ENCODE results near the gene MPP3. TPM values are rescaled to one million over a fixed set of nuclear protein-coding genes. Genes with fewer than 3 reads are reported as not detected.

The MPP3 gene
- total RNA-seq, 3 donors from 2014 or later (not counting 1 experiment from before 2014, with no cell fraction given), result not detected

DNA sequence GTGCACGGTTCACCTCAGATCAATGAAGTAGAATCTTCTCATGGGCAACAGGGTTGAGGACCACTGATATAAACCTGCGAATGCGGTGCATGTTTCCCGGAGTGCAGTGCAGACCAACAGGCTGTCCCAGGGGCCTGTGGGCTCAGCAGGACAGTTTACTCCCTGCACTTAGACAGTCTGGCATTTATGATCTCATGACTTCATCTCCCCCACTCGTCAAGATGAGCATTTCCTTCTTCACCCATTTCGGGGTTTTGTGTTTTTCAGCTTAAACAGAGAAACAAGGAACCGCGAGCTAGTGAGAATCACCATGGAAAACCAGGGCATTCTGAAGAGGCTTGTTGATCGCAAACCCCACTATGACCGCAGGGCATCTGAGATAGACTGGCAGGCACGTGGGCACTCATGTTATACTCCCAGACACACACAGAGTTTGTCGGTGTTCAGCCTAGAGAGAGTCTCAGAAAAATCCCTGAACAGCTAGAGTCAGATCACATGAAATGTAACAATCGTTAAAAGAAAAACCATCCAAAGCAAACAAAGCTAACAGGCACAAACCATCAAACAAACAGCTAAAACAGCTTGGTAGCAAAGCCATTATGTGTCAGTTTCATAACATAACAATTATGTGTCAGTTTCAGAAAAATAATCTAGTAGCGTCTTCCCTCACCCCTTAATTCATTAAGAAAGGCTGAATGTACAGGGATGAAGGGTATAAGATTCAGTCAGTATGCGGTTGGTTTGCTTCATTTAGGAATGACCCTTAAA lies 49.8 kb downstream of the MPP3 start:
- ATAC-seq (no peak), DNase-seq (no peak)
- peaks cover 0 to 10% of the 10 kb centered on the region in 2 donors for H3K4me1 Mint-ChIP-seq
- Histone ChIP-seq H3K27ac (ENCODE audit: low read length) (no peak overlapping the region), H3K4me1 (ENCODE audit: control insufficient read depth, insufficient read depth, low read length) (peaks cover 9% of the 10 kb centered on the region), H3K4me3 (ENCODE audit: low read length) (no peak overlapping the region), H3K36me3 (ENCODE audit: control insufficient read depth, insufficient read depth, low read length) (no peaks in the 10 kb centered on the region), H3K9me3 (ENCODE audit: control insufficient read depth, insufficient read depth, low read length) (no peaks in the 10 kb centered on the region), H3K27me3 (ENCODE audit: control insufficient read depth, insufficient read depth, low read length) (peaks cover 7% of the 10 kb centered on the region)
- TF ChIP-seq CTCF (IDR thresholded peaks at IDR 0.05), result no peak
- no peak overlapping the region for H3K27ac Mint-ChIP-seq
- no peaks in the 10 kb centered on the region for H3K9me3 Mint-ChIP-seq
- intact Hi-C loops (cut with micrococcal nuclease), result no loop called here
- H3K4me3 Mint-ChIP-seq, result no peak overlapping the region
- 79% methylated on average over 13 of the region's 15 CpGs for WGBS (ENCODE audit: insufficient coverage)
- H3K27me3 Mint-ChIP-seq (ENCODE audit: low read depth in 2 of 2), result peaks cover 42 to 46% of the 10 kb centered on the region in 2 donors
- H3K36me3 Mint-ChIP-seq, result no peaks in the 10 kb centered on the region

GRCh38 chr17:43780135-43780534 lies 52.8 kb downstream of the MPP3 start, which contains the start of gene CFAP97D1:
TSS of gene CFAP97D1 (plus strand) at chr17:43780435. CDS start at chr17:43780463, 28 bp downstream.
- intact Hi-C loops (cut with micrococcal nuclease), result no loop called here
- peaks cover 39 to 46% of the 10 kb centered on the region in 2 donors for H3K27me3 Mint-ChIP-seq (ENCODE audit: low read depth in 2 of 2)
- H3K27ac Mint-ChIP-seq, result peak within 1 kb of the TSS in 1 of 2 donors; percentile 82
- no peak for DNase-seq
- no peaks in the 10 kb centered on the region for H3K9me3 Mint-ChIP-seq
- peak within 1 kb of the TSS; percentile 72 for H3K4me3 Mint-ChIP-seq
- no peaks in the 10 kb centered on the region for H3K36me3 ChIP-seq (ENCODE audit: control insufficient read depth, insufficient read depth, low read length)
- peaks cover 7% of the 10 kb centered on the region for H3K27me3 ChIP-seq (ENCODE audit: control insufficient read depth, insufficient read depth, low read length)
- H3K4me1 ChIP-seq (ENCODE audit: control insufficient read depth, insufficient read depth, low read length), result peaks cover 12% of the 10 kb centered on the region
- peak within 1 kb of the TSS; percentile 72 for H3K4me3 ChIP-seq (ENCODE audit: low read length)
- H3K27ac ChIP-seq (ENCODE audit: low read length), result no peak within 1 kb of the TSS
- peaks cover 0 to 12% of the 10 kb centered on the region in 2 donors for H3K4me1 Mint-ChIP-seq
- ATAC-seq, result no peak
- no peaks in the 10 kb centered on the region for H3K36me3 Mint-ChIP-seq
- WGBS (ENCODE audit: insufficient coverage), result 29% methylated on average over 6 of the region's 7 CpGs
- TF ChIP-seq CTCF (IDR thresholded peaks at IDR 0.05), result no peak
- H3K9me3 ChIP-seq (ENCODE audit: control insufficient read depth, insufficient read depth, low read length), result no peaks in the 10 kb centered on the region

DNA sequence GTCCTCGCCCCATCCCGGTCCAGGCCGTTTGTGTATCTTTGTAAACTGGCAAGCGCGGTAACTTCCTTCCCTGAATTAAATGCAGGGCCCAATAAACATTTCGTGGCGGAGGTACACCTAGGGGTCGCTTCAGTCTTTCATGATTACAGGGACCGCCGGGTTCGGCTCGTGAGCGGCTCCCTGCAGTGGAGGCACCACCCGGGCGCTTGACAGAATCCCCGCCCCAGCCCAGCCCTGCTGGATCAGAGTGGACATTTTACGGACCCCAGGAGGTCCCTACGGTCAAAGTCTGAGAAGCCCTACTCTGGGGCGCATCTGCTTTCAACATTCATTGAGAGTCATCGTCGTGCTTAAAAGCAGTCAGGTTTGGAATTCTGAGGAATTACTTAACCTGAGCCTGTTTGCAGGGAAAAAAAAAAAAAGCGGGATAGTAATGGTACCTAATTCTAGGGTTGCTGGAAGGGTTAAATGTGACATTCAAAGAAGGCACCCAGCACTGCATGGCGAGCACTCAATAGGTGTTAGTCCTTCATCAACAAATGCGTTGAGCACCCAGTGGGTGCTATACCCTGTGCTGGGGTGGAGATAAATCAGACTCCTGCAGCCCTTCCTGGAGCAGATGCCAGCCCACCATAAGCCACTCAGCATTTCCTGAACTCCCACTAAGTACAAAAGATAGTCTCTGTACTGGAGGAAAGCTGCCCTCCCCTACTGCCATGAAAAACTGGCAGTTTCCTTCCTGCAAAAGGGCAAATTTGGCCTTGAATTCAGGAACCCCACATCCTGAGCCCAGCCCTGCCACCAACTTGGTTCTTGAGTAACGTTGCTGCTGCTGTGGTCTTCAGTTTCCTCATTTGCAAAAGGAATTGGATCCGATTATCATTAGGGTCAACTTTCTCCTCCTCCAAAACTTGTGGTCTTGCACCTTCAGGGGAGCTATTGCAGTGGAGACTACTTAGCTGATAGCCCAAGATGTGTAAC lies 53.5 kb downstream of the MPP3 start:
- H3K4me1 ChIP-seq (ENCODE audit: control insufficient read depth, insufficient read depth, low read length), result peaks cover 15% of the 10 kb centered on the region
- no peaks in the 10 kb centered on the region for H3K9me3 Mint-ChIP-seq
- WGBS (ENCODE audit: insufficient coverage), result 3% methylated on average over 26 of the region's 26 CpGs
- H3K36me3 ChIP-seq (ENCODE audit: control insufficient read depth, insufficient read depth, low read length), result no peaks in the 10 kb centered on the region
- no peak for TF ChIP-seq CTCF (IDR thresholded peaks at IDR 0.05)
- peak overlapping the region; percentile 72 for H3K4me3 ChIP-seq (ENCODE audit: low read length)
- ATAC-seq, result peak in 1 of 3 donors; percentile 24
- H3K36me3 Mint-ChIP-seq, result no peaks in the 10 kb centered on the region
- peaks cover 7% of the 10 kb centered on the region for H3K27me3 ChIP-seq (ENCODE audit: control insufficient read depth, insufficient read depth, low read length)
- peak overlapping the region; percentile 32 for H3K27ac ChIP-seq (ENCODE audit: low read length)
- H3K4me3 Mint-ChIP-seq, result peak overlapping the region; percentile 72
- H3K27me3 Mint-ChIP-seq (ENCODE audit: low read depth in 2 of 2), result peaks cover 35 to 44% of the 10 kb centered on the region in 2 donors
- peaks cover 0 to 18% of the 10 kb centered on the region in 2 donors for H3K4me1 Mint-ChIP-seq
- no peaks in the 10 kb centered on the region for H3K9me3 ChIP-seq (ENCODE audit: control insufficient read depth, insufficient read depth, low read length)
- H3K27ac Mint-ChIP-seq, result peak overlapping the region in 1 of 2 donors; percentile 82
- peak in 1 of 2 donors; percentile 16 for DNase-seq
- intact Hi-C loops (cut with micrococcal nuclease), result no loop called here
